GM21825 (cell line): ENCODE measurements around the gene CC2D1A.
A peak's percentile ranks its signal among the peaks of the same experiment; 100 is the strongest.

Source experiments
- ATAC-seq: cut with Tn5 transposase; IDR thresholded peaks from one replicate; pipeline ENCODE4 v1.9.1; 2021; ENCODE audit warnings: mild to moderate bottlenecking, moderate library complexity; ENCODE audit not compliant: unreplicated experiment

Gene CC2D1A

DNA sequence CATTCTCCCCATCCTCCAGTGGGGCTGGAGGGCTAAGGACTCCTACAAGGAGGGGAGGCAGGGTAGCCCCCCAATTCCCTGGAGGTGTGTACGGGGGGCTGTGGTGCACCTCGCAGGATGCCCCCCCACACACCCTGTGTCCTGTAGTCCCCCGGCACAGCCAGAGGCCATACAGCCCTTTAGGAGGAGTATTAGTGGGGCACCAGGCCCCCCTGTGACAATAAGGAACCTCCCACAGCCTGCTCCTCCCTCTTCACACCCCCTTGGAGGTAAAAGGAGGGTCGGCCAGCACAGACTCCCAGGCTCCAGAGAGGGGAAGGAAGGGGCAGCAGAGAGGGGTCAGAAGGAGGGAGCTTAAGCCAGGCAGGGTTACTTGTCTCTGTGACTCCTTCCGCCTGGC, 29.2 kb upstream of the CC2D1A start, which contains the start of gene NANOS3:
TSS of gene NANOS3 (plus strand) at position 301 of the 400 bp plus-strand sequence. CDS start 115 bp downstream, outside the sequence.
- no peak for ATAC-seq

DNA sequence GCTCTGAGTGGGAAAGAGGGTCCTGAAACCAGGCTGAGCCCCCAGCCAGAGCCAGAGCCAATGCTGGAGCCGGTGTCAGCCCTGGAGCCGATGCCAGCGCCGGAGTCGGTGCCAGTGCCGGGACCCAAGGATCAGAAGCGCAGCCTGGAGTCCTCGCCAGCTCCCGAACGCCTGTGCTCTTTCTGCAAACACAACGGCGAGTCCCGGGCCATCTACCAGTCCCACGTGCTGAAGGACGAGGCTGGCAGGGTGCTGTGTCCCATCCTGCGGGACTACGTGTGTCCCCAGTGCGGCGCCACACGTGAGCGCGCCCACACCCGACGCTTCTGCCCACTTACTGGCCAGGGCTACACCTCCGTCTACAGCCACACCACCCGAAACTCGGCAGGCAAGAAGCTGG, 28.7 kb upstream of the CC2D1A start:
- ATAC-seq = no peak

DNA sequence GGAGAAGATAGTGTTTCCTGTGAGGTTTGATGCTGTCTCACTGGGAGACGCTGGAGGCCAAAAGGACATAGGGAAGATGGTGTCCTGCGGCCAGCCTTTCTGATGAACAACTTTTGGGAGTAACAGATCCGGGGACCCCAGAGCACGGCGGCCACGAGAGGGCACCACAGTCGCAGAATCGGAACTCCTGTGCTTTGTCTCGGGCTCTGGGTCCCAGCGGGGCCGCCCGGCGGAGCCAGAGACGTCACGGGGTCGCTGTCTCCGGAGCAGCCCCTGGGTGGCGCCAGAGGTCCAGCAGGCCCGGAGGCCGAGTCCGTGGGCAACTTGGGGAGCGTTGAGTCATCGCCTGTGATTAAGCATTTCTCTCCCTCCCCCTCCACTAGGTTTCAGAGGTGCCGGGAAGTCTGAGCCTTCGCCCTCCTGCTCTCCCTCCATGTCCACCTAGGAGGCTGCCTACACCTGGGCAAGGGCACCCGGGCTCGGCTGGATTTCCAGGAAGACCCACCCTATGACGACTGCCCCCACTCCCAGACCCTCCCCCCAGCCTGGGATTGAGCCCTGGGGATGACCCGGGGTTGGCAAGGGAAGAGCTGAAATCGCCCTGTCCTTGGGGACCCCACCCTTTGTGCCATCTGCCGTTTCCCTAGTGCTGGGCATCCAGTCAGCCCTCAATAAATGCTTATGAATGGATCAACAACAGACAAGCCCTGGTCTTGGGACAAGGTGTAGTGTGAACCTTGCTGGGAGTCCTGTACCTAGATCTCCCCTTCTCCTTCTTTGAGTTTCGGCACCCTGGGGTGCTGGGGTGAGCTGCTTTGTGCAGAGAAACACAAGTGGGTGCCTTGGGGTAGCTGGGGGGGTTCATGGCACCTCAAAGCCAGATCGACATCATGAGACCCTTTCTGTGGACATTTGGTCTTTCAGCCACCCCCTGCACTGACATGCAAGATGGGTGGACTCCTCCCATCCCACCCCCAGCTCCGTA, 25.6 kb upstream of the CC2D1A start:
- peak; percentile 86 for ATAC-seq

DNA sequence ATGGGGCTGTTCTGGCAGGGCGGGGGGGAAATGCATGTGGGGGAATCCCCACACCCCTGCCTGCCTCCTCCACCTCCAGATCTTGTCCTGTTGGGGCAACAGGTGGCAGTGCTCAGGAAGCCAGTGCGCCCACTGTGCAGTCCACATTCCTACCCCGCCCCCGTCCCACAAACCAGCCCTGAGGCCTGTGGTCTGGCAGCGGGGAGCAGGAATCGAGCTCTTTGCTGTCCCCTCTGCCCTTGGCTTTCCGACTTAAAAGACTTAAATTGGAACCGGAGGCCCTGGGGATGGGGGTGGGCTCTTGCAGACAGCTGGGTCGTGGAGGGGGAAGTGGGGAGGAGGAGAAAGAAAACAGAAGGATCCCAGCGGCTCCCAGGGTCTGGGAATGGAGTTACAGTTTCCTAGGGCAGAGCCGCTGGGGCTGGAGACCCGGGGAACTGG, 24.7 kb upstream of the CC2D1A start:
- no peak for ATAC-seq

DNA sequence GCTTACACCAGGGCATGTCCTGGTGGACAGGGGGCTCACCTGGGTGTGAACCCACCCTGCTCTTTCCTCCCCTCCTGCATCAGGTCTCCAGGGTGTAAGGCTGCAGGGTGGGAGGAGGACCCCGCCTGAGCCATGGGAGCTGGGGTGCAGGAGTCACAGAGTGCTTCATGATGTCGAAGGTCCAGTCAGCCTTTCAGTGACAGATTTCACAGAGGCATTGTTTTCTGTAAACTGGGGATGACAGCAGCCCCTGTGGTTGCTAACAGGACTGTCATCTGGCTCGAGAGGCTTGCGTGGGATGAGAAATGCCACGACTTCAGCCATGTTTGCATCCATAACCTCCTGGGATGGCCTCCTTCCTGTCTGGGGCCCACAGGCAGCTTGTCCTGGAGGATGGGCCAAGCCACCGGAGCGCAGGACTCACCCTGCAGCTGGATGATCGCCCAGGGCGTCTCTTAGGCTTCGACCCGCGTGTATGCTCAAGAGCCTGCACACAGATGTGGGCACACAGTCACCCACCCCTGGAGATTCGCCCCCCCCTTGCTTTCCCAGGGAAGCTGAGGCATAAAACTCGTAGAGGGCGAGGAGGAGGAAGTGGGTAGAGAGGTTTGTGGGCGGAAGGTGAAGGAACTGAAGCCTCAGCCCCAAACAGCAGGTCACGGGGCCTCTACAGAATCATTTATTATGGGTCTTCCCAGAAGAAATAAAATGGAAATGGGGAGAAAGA, 24.1 kb upstream of the CC2D1A start:
- ATAC-seq = no peak

GRCh38 chr19:13882419-13882795, 23.6 kb upstream of the CC2D1A start:
- no peak for ATAC-seq

GRCh38 chr19:13882836-13883235, 23.2 kb upstream of the CC2D1A start:
- no peak for ATAC-seq

GRCh38 chr19:13883516-13884064, 22.4 kb upstream of the CC2D1A start:
- no peak for ATAC-seq

GRCh38 chr19:13884726-13885591, 21.0 kb upstream of the CC2D1A start:
- ATAC-seq = no peak

DNA sequence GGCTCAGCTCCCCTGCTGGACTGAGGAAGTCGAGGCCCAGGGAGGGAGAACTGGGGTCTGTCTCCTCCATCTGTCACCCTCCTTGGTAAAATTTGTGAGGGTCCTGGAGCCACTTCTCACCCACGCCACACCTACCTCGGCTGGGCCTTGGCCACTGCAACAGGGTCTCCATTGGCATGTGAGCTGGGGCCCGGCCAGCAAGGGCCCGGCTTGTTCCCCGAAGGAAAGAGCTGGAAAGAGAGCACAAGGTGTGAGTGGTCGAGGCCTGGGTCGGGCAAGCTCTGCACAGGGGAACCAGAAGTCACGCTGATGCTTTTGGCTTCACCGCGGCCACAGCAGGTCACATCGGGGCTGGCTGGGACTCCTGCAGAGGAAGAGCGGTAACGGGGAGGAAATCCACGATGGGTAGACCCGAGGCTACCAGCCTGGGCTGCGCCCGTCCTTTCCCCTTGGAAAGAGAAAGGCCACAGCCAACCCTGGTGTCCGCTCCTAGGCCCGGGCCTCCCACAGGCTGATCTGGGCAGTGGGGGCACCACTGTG, 20.1 kb upstream of the CC2D1A start:
- ATAC-seq = no peak

DNA sequence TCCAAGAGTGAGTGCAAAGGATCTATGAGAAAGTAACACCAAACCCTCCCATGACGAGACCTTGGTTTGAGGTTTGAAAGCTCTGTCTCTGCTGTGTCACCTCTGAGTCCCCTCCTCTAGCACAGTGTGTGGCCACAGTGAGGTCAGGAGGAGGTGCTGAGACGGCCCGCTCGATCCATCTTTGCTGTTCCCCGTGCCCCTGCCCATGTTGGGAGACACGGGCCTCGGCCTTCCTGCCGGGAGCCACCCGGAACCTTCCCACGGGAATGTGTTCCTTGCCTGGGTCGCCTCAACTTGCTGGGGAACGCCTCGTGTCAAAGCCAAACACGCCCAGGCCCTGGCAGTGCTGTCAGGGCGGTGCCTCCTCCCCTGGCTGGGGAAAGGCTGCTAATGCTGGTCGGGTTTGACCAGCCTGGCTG, 19.0 kb upstream of the CC2D1A start:
- no peak for ATAC-seq

- no peak for ATAC-seq
Observed at GRCh38 chr19:13887517-13887916, 18.5 kb upstream of the CC2D1A start.

GRCh38 chr19:13888281-13888680, 17.7 kb upstream of the CC2D1A start:
- ATAC-seq = no peak

GRCh38 chr19:13890136-13890535, 15.9 kb upstream of the CC2D1A start:
- ATAC-seq = no peak

GRCh38 chr19:13892870-13893269, 13.1 kb upstream of the CC2D1A start:
- ATAC-seq = no peak

DNA sequence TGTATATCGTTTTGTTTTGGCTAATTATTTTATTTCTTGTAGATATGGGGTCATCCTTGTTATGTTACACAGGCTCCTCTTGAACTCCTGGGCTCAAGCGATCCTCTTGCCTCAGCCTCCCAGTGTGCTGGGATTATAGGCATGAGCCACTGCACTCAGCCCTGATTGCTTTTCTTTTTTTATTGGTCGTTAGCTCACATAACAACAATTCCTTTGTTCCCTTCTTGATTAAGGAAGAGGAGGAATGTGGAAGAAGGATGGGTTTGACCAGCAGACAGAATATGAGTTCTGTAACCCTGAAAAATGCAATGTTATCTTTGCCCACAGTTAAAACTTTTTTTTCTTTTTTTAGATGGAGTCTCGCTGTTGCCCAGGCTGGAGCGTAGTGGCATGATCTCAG, 11.4 kb upstream of the CC2D1A start:
- no peak for ATAC-seq

GRCh38 chr19:13896227-13896626, 9.8 kb upstream of the CC2D1A start:
- ATAC-seq = no peak

DNA sequence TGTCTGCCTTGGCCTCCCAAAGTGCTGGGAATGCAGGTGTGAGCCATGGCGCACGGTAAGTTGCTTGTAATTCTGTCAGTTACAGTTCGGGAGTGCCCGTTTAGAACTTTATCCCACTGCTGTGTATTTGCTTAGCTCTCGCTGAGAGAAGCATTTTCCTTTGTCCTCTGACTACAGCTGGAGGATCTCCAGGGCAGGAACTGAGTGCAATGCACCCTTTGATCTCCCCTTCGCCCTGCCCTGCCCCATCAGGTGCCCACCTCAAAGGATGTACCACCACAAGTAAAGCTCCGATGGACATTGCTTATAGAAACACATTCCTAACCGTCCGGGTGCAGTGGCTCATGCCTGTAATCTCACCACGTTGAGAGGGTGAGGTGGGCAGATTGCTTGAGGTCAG, 6.6 kb upstream of the CC2D1A start:
- no peak for ATAC-seq

DNA sequence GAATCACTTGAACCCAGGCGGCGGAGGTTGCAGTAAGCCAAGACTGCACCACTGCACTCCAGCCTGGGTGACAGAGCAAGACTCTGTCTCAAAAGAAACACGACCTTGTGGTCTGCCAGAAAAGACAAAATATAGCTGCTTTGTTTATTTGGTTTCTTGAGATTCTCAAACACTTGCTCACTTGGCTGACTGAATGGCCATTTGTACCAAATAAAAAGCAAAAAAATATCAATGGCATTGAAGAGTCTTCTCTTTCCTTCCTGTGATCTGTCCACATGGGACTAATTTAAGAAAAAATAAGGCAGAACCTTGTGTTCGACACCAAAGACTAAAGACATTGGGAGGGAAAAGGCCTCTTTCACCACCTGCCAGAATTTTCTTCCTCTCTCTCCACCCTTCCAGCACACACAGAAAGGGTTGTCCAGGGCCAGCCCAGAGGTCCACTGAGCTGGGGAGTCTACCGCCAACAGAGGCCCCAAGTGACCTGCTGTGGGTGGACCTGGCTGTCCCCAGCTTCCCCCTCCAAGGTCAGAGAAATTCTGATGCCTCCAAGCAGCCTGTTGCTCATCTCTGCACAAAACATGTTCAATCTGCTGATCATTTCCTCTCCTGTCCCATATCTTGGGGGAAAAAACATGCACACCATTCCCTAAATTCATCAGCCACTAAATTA, 6.0 kb upstream of the CC2D1A start:
- ATAC-seq = no peak
